Fibroblast of peridontal ligament (primary cell): Measurements from ENCODE around the gene RNF123.
A peak's percentile ranks its signal among the peaks of the same experiment; 100 is the strongest.
"Not testable (repeated sequence)": the region's sequence is repeated elsewhere in the genome, so short reads cannot be mapped to it uniquely, and the experiment has no call there.

Source experiments
- DNase-seq: peaks from one replicate; pipeline ENCODE4 v3.0.0-alpha.2; 2010; ENCODE audit errors: extremely low read depth

Gene RNF123

DNA sequence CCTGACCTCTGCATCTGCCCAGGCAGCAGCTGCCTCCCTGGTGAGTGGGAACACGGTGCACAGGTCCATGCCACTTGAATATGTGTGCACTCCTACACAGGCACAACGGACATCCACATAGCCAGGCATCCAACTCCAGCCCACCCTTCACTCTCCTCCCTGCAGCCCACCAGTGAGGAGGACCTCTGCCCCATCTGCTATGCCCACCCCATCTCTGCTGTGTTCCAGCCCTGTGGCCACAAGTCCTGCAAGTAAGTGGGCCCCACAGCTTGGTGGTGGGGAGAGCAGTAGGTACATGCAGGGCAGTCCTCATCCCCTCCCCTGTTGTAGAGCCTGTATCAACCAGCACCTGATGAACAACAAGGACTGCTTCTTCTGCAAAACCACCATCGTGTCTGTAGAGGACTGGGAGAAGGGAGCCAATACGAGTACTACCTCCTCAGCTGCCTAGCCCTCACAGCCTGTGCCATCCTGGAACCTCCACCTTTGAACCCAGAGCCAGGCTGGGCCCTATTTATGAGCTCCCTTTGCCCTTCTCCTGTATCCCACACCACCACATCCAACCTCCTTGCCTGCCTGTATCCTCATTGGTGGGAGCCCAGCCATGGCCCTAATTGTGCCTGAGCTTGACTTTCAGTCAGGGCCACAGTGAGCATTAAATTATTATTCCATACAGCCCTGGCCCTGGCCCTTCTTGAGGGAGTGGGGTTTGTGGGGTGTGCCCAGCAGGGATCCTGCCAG, 31.7 kb downstream of the RNF123 start:
- DNase-seq, result no peak

DNA sequence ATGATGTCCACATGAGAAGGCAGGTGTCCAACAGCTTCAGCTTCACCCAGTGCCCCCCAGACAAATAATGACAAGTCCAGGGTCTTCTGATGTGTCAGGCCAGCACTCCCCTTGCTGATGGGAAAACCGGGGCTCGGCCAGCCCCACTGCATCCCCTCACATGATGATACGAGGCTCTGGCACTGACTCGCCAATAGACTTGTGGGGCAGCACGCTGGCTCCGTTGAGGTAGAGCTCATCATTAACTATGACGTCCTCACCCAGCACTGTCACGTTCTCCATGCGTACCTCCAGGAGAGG, 32.2 kb downstream of the RNF123 start:
- DNase-seq, result no peak

DNA sequence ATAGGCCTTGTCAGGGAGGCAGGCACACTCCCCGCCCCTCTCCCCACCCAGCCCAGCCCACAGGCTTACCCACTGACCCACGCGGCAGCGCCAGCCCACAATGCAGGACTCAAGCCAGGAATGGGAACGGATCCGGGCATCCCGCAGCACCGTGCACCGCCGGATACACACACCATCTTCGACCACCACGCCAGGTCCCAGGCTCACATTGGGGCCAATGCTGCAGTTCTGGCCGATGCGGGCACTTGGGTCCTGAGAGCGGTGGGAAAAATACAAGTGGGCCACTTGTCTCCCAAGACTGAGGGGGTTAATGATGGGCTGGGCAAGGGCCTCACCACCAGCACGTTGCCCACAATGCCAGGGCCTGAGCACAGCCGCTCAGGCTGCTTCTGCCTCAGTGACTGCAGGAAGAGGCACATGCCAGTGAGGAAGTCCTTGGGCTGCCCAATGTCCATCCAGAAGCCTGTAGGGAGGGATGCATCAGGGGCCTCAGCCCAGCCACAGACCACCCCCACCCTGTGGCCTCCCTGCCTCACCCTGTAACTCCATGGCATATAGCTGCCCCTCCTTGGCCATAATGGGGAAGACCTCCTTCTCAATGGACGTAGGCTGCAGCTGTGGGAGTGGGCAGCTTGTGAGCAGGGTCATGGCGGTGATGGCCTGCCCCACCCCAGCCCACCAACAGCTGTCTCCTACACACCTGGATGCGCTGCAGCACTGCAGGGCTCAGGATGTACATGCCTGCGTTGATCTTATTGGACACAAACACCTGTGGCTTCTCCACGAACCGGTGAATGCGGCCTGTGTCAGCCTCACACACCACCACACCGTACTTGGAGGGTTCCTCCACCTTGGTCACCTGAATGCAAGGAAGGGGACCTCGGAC, 32.8 kb downstream of the RNF123 start:
- no peak for DNase-seq

DNA sequence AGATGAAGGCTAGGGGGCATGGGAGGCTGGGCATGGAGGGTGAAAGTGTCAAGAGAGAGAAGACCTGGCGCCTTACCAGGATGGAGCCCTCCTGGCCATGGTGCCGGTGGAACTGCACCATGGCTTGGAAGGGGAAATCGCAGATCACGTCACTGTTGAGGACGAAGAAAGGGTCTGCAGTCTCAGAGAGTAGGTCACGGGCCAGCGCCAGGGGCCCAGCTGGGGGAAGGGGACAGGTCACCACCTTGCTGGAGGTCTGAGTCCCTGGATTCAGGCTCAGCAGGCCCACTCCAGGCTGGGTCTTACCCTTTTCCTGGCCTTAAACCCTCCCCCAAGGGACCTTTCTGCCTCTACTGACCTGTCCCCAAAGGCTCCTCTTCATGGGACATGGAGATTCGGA, 33.5 kb downstream of the RNF123 start:
- DNase-seq, result no peak

DNA sequence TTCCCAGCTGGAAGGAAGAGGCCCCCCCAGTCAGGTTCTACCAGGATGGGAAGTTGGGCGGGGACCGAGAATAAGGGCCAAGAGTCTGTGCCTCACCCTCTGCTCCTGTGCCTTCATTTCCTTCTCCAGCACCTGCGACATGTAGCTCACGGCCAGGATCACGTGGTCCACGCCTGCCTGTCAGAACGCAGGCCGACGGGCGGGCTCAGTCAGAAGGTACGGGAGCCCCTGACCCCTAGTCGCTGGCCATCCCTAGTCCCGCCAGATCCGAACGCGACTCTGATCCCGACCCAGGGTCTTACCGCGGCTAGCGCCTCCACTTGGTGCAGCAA, 33.9 kb downstream of the RNF123 start:
- DNase-seq, result peak; percentile 30

DNA sequence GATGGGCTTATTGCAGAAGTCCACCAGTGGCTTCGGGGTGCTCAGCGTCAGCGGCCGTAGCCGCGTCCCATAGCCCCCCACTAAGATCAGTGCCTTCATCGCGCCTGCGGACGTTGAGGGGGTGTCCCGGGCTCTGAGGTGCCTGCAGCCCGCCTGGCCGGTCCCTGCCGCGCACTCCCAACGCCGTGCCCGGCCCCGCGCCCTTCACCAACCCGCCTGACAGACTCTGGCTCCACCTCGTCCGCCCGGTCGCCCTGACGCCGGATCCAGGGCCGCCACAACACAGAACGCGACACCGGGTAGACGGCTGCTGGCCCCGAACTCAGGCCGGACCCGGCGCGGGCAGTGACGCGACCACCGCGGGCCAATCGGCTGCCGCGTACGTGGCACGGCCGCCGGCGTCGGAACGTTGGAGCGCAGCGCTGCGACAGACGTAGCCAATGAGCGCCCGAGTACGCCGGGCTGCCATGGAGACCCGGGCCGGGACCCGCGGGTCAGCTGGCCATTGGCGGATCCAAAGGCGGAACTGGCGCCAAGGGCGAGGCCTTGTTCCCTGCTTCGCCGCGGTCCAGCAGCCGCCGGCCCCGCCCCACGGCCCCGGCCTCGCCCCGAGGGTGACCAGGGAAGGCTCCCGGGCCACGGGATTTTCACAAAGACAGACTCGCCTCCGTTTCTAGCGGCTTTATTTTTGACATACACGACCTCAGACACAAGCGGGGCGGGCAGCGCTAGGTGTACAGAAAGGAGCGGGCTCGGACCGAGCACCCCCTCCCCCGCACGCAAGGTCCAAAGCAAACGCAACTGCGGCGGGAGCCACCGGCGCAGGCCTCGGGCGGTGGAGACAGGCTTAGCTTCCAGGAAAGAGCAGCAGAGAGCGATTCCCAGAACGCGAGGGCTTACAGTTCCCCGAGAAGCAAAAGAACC, 34.5 kb downstream of the RNF123 start, which contains the start of gene GMPPB:
TSS of gene GMPPB (minus strand) at position 324 of the 924 bp plus-strand sequence. CDS start at position 99, 225 bp downstream.
- peak; percentile 94 for DNase-seq

DNA sequence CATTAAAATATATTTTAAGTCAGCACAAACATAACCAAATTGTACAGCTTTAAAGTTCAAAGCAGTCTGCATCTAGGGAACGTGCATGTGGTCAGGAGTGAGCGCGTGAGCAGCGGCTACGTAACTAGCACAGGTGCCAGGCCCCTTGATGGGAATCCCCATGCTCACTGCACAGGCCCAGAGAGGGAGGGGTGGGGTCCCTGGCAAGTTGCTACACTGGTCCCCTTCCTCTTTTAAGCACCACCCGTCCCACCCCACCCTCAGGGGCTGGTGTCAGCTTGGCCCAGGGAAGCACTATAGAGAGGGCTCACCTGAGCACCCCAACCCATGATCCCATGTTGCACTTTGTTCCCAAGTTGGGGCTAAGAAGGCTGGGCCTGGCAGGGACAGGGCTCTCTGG, 35.2 kb downstream of the RNF123 start:
- DNase-seq, result no peak

DNA sequence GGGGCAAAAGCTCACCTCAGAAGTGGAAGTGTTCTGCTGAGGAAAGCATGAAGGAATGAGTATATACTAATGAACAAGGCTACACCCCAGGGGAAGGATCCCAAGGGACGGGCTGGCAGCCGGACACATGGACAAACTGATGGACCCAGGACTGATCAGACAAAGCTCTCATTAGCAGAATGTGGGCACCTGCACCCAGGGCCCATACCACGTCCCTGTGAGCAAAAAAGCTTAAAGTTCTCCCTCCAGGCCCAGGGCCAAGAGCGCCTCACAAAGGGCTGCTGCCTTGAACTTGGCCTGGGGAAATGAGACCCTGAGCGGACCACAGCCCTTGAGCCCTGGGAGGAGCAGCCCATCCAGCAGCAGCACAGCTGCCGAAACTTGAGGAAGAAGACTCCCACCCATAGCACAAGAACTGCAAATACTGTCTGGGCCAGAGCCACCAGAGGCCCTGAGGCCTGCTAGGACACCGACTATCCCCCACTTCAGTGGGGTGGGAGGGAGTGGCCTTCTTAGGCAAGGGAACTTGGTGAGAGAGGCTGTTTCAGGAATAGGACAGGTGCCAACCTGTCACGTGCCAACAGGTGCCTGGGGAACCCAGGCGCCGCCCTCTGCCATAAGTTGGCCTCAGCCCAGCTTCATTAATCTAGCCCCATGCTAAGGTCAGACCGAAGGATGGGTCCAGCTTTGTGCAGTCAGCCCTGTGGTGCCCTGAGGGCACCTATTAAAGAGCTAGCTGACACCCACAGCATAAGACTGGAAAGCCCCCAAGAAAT, 36.7 kb downstream of the RNF123 start:
- no peak for DNase-seq

DNA sequence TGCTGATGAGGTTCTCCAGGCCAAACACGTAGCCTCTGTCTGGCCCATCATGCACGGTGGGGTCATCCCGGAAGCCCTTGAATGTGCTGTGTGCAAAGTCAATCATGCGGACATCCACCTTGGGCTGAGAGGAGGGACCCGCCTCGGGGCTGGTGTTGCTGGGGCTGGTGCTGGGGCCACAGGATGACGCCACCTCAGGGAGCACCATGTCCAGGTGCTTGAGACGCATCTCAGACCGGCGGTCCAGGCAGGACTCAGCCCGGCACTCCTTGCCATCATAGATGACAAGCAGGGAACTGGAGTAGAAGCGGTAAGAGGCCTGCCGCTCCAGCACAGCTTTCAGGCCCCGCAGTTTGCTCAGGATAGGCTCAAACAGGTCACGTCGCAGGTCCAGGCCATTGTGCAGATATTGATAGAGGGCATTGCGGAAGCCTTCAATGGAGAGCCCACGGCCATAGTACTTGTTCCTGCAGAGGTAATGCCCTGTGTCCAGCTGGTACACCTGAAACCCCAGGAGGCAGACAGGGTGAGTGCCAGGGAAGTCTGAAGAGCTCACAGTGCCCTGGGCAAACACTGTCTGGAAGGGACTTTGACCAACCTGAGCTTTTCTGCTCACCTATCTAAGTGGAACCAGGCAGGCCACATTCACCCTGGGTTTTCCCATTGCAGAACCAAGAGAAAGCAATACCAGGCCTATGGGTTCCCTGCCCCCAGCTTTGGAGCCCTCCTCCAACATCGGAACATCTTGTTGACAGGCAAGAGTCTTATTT, 38.0 kb downstream of the RNF123 start:
- no peak for DNase-seq

DNA sequence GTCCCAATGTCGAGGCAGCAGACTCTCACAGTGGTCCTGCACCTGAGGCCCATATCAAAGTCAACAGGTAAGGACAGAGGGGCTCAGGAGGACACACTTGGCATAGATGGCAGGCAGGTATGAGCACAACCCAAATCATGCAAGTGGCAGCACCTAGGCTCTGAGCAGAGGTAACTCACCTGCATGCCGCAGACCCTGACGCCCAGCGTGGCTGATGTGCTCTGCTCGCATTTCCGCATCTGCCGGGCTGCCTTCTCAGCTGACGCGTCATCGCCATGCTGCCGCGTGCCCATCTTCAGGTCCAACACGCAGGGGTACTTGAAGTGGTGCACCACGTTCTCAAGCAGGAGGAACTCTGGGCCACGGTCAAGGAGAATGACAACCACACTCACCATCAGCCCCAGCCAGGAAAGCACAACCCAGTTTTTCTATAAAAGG, 38.6 kb downstream of the RNF123 start:
- DNase-seq, result no peak

DNA sequence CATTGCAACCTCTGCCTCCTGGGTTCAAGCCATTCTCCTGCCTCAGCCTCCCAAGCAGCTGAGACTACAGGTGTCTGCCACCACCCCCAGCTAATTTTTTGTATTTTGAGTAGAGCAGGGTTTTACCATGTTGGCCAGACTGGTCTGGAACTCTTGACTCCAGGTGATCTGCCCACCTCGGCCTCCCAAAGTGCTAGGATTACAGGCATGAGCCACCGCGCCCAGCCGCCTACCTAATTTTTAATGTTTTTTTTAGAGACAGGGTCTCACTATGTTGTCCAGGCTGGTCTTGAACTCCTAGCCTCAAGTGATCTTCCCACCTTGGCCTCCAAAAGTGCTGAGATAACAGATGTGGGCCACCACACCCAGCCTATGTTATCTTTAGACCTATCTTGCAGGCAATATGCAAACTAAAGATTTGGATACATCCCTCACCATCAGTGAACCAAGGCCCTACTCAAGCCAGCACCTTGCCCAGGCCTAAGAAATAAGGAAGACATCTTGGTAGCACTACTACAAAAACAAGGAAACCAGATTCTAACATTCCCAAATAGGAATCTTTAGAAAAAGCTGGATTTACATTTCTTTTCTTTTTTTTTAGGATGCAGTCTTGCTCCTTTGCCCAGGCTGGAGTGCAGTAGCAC, 40.7 kb downstream of the RNF123 start:
- no peak for DNase-seq

DNA sequence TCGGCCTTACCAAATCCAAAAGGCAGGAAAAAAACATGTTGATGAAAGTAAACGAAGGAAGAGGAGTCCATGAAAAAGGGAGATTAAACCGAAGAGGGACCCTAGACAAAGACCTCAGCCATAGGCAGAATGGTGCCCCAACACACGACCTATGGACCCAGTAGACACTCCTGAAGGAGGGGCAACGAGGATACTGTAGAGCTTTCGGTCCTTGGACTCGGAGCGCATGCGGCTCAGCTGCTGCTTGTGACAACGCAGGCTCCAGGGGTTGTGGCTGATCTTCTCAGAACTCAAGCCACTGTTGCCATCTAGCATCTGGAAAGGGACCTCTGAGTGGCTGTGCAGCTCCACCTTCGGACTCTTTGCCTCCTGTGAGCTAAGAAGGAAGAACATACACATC, 43.2 kb downstream of the RNF123 start:
- DNase-seq, result no peak

DNA sequence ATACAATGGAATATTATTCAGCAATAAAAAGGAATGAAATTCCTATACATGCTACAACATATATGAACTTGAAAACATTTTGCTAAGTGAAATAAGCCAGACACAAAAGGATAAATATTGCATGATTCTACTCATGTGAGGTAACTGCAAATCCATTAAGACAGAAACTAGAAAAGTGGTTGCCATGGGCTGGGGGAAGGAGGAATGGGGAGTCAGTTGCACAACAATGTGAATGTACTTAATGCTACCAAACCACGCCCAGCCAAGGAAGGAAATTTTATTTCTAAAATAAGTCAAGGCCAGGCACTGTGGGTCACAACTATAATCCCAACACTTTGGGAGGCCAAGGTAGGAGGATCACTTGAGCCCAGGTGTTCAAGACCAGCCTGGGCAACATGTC, 44.2 kb downstream of the RNF123 start:
- no peak for DNase-seq

DNA sequence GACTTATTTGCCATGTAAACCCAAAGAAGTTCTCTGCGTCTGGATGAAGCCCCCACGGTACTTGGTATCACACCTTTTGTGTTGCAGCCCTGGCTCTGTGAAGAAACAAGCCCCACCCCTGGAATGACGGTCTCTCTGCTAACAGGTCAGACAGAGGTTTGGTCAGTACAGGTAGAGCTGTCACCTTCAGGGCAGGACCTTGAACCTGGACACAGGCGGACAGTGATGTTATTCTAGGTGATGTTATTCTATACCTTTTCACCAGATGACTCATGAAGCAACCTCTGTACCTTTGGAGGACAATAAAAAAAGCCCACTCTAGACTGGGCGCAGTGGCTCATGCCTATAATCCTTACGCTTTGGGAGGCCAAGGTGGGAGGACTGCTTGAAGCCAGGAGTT, 45.4 kb downstream of the RNF123 start:
- DNase-seq, result no peak

DNA sequence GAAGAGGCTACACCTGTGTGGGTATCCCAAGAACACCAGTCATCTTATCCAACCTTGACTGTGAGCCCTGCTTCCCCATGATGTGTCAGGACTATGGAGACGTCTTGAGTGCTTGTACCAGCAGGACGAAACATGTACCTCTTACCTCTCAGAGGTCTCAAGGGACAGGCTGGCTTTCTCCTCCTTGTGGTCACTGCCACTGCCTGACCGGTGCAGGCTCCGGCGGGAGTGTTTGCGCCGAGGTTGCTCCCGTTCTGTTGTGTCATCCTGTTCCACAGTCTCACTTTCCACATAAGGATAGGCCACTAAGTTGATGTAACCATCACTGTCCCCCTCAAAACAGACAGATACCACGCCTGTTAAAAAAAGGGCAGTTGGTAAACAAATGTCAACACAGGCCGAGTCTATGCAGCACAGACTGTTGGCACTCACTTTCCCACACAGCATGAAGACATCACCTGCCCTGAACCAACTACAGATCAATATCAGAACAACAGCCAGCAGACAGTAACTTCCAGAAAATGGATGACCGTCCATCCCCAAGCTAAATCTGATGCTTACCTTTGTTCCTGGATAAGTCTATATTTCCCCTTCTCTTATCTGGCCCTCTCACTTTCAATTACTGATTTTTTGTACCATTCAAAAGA, 48.8 kb downstream of the RNF123 start:
- DNase-seq, result no peak

DNA sequence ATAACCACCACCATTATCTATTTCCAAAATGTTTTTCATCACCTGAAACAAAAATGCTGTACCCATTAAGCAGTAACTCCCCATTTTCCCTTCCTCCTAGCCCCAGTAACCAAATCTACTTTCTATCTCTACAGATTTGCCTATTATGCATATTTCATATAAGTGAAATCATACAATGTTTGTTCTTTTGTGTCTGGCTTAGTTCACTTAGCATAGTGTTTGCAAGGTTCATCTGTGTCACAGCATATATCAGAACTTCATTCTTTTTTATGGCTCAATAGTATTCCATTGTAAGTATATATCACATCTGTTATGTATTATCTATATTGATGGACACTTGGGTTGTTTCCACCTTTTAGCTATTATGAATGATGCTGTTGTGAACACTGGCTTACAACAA, 51.1 kb downstream of the RNF123 start:
- no peak for DNase-seq

DNA sequence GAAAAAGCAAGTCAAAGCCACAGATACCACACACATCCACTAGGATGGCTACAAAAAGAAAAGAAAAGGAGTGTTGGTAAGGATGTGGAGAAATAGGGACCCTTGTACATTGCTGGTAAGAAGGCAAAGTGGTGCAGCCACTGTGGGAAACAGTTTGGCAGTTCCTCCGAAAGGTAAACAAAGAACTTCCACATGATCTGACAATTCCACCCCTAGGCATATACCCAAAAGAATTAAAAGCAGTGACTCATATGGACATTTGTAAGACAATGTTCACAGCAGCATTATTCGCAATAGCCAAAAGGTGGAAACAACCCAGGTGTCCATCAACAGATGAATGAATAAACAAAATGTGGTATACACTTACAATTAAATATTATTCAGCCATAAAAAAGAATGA, 56.6 kb downstream of the RNF123 start:
- peak; percentile 62 for DNase-seq

DNA sequence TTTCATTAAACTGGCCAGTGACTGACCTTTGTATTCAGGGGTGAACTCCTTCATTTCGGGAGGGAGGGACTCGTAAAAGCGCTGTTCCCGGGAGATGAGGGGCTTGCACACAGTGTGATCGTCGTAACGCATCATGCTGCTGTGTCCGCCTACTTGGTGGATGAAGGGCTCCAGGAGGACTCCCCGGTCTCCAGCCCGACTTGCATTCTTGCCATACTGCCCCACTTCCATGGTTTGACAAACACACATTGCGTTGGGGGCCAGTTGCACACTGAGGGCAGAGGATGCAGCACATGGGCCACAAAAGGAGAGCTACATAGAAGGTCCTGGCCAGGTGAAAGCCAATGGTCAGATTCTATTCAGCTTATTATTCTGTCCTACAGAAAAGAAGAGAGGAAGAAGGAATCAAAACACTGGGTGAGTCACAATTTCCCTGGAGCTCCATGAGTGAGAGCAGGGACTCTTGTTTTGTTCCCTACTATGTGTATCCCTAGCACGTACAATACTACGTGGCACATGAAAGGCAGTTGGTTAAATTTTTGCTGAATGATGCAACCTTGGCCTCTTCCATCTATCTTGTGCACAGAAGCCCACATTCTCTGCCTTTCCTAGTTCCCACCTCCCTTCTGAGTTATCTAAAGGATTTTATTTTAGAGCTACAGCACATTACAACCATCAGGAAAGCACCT, 58.6 kb downstream of the RNF123 start:
- peak; percentile 21 for DNase-seq

DNA sequence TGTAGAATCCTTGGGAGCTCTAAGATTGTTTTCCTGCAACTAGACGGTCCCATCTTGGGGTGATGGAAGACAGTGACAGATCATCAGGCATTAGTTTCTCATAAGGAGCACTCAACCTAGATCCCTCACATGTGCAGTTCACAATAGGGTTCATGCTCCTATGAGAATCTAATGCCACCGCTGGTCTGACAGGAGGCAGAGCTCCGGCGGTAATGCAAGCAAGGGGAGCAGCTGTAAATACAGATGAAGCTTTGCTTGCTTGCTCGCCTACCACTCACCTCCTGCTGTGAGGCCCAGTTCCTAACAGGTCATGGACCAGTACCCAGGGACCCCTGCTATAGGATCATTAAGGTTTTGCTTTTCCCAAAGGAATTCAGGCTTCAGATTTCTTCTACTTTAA, 59.5 kb downstream of the RNF123 start:
- DNase-seq, result not testable (repeated sequence)
